ENCODE results near the gene CCDC74B.

DNA sequence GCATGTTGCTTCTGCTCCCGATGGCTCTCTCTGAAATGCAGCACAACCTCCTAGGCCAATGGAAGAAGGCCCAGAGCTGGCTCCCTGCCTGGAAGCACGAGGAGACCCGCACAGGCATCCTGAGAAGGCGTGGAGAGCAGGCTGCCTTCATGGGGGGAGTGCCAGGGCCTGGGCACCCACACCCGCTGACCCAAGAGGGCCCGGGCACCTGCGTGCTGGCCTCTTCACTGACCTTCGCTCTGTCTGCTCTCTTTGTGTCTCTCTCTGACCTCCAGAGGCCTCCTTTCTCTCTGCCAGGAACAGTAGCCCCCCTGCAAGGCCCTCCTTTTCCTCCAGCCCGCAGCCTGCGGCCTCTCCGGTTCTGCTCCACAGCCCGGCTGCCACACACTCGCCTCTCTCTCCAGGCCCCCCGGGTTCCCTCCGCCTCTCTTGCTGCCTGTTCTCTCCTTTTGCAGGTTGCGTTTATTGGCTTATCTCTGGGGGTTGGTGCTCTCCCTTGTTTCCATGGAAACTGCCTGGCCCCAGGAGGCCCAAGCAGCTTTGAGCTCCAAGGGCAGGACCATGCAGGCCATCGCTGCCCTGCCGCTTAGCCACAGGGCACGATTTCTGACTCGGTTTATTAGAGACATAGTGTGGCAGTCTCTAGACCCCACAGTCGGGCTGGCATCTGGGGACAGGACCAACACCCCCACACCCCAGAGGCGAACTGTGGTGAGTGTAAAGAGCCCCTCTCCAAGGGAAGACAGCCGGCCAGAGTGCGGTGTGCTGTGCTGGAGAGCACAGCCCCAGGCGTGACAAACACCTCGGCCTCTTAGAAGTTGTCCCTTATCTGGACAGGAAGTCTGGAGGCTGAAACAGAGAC is 38.8 kb upstream of the CCDC74B start:
- TF ChIP-seq POLR2AphosphoS5 (IDR thresholded peaks at IDR 0.05; ENCODE audit: insufficient read depth in 1 of 2, low read depth in 1 of 2) (no peak), POLR2A (IDR thresholded peaks at IDR 0.05) (no peak)
- TF ChIP-seq, protein P1, sequence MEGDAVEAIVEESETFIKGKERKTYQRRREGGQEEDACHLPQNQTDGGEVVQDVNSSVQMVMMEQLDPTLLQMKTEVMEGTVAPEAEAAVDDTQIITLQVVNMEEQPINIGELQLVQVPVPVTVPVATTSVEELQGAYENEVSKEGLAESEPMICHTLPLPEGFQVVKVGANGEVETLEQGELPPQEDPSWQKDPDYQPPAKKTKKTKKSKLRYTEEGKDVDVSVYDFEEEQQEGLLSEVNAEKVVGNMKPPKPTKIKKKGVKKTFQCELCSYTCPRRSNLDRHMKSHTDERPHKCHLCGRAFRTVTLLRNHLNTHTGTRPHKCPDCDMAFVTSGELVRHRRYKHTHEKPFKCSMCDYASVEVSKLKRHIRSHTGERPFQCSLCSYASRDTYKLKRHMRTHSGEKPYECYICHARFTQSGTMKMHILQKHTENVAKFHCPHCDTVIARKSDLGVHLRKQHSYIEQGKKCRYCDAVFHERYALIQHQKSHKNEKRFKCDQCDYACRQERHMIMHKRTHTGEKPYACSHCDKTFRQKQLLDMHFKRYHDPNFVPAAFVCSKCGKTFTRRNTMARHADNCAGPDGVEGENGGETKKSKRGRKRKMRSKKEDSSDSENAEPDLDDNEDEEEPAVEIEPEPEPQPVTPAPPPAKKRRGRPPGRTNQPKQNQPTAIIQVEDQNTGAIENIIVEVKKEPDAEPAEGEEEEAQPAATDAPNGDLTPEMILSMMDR (IDR thresholded peaks at IDR 0.05): no peak

Data from vagina (tissue), 2 donors.